Endothelial cell of umbilical vein (primary cell): Measurements from ENCODE around the gene TBX15. TPM values are rescaled to one million over a fixed set of nuclear protein-coding genes. Genes with fewer than 3 reads are reported as not detected.

Source experiments
- BruUV-seq: library from RNA; stranded (reverse); fragments of 400-500 nt; replicated peaks from 2 replicates; lab custom pipeline; 2021; lab: Mats Ljungman, UMichigan
- CTCF ChIA-PET: fragments of 300-600, 350-600 bp; sonication (Branson Sonifier 250); formaldehyde crosslinking; loops from one replicate; lab custom pipeline; 2021; ENCODE audit warnings: antibody characterized with exemption, inconsistent platforms; lab: Charles Lee
- POLR2A ChIA-PET: fragments of 300-600, 350-600 bp; sonication (Branson Sonifier 250); formaldehyde crosslinking; loops from one replicate; lab custom pipeline; 2021; ENCODE audit warnings: antibody characterized with exemption, inconsistent platforms; lab: Charles Lee
- DNase-seq: peaks from one replicate; pipeline ENCODE4 v3.0.0-alpha.2; 2011; ENCODE audit warnings: low read depth, low spot score
- FAIRE-seq: peaks from 2 replicates; lab custom pipeline; 2011; peaks lifted over from hg19 to GRCh38; lab: Jason Lieb, UNC
- H2AFZ ChIP-seq: 2 replicates; pipeline ENCODE4 v1.6.0; 2012; ENCODE audit warnings: low read depth, low read length, control low read depth, inconsistent platforms
- H3K27ac ChIP-seq: 2 replicates; pipeline ENCODE4 v1.5.1; 2011; ENCODE audit warnings: low read depth, mild to moderate bottlenecking, control low read depth, low read length, moderate library complexity; ENCODE audit not compliant: insufficient read depth
- H3K27me3 ChIP-seq, 2 experiments: 2 replicates each; pipeline versions ENCODE4 v1.6.0 to v1.6.1; 2011; ENCODE audit warnings: low read length in 2 of 2, mixed read lengths in 1 of 2; ENCODE audit not compliant: control insufficient read depth in 2 of 2, insufficient read depth in 2 of 2
- H3K36me3 ChIP-seq, 2 experiments: 2 replicates in 1 of 2; 3 replicates in 1 of 2; pipeline ENCODE4 v1.5.1; 2011; ENCODE audit warnings: low read length in 2 of 2, mild to moderate bottlenecking in 1 of 2, moderate library complexity in 1 of 2; ENCODE audit not compliant: control insufficient read depth in 2 of 2, insufficient read depth in 2 of 2; ENCODE audit errors: extremely low read depth in 1 of 2
- H3K4me1 ChIP-seq: 3 replicates; pipeline ENCODE4 v1.5.1; 2011; ENCODE audit warnings: mild to moderate bottlenecking, low read length; ENCODE audit not compliant: control insufficient read depth, insufficient read depth; ENCODE audit errors: extremely low read depth
- H3K4me2 ChIP-seq: 2 replicates; pipeline ENCODE4 v1.6.1; 2011; ENCODE audit warnings: low read length, control low read depth, mixed read lengths; ENCODE audit not compliant: insufficient read depth
- H3K4me3 ChIP-seq, 3 experiments: fragments of 200-600 bp in 1 of 3; sonication (generic), shearing (Covaris generic) in 1 of 3; replicated peaks in 1 of 3; 2 replicates each; pipeline ENCODE4 v1.5.1; 2011 to 2016; ENCODE audit warnings: control low read depth in 3 of 3, low read length in 3 of 3, mild to moderate bottlenecking in 2 of 3, inconsistent platforms in 1 of 3, low read depth in 1 of 3, moderate library complexity in 1 of 3; ENCODE audit not compliant: insufficient read depth in 1 of 3
- H3K79me2 ChIP-seq: 2 replicates; pipeline ENCODE4 v1.6.0; 2012; ENCODE audit warnings: low read length, inconsistent platforms; ENCODE audit not compliant: control insufficient read depth, insufficient read depth
- H3K9ac ChIP-seq: replicated peaks from 2 replicates; pipeline ENCODE3; 2011; ENCODE audit warnings: low read length, control low read depth; ENCODE audit not compliant: insufficient read depth; ENCODE audit errors: extremely low read depth
- H3K9me1 ChIP-seq: replicated peaks from 3 replicates; pipeline ENCODE4 v1.6.0; 2011; ENCODE audit warnings: mild to moderate bottlenecking, low read length; ENCODE audit not compliant: control insufficient read depth, insufficient read depth; ENCODE audit errors: extremely low read depth
- H3K9me3 ChIP-seq: replicated peaks from 2 replicates; pipeline ENCODE4 v1.5.1; 2012; ENCODE audit warnings: low read length, inconsistent platforms; ENCODE audit not compliant: control insufficient read depth, insufficient read depth
- H4K20me1 ChIP-seq: replicated peaks from 2 replicates; pipeline ENCODE3; 2011; ENCODE audit warnings: mild to moderate bottlenecking, low read length; ENCODE audit not compliant: control insufficient read depth, insufficient read depth; ENCODE audit errors: extremely low read depth
- EZH2 ChIP-seq: IDR thresholded peaks from 2 replicates; pipeline ENCODE4 v1.6.1; 2012; ENCODE audit warnings: borderline replicate concordance, low read depth, mild to moderate bottlenecking, moderate library complexity, low read length, inconsistent platforms; ENCODE audit not compliant: severe bottlenecking
- FOS ChIP-seq: IDR thresholded peaks from 2 replicates; pipeline ENCODE4 v1.6.1; 2011; ENCODE audit warnings: mild to moderate bottlenecking, low read length, moderate library complexity, borderline replicate concordance; ENCODE audit not compliant: insufficient read depth
- GATA2 ChIP-seq: IDR thresholded peaks from 2 replicates; pipeline ENCODE4 v1.7.0; 2011; ENCODE audit warnings: low read depth, mild to moderate bottlenecking, moderate library complexity, mixed read lengths, low read length; ENCODE audit not compliant: insufficient read length, insufficient read depth
- JUN ChIP-seq: IDR thresholded peaks from 2 replicates; pipeline ENCODE4 v1.6.1; 2011; ENCODE audit warnings: borderline replicate concordance, low read depth; ENCODE audit not compliant: insufficient read length, insufficient read depth
- MYC ChIP-seq: IDR thresholded peaks from one replicate; pipeline ENCODE4 v1.6.1; 2011; ENCODE audit warnings: mild to moderate bottlenecking, low read depth, low read length
- POLR2A ChIP-seq: IDR thresholded peaks from 2 replicates; pipeline ENCODE4 v1.6.1; 2012; ENCODE audit warnings: low read depth, mild to moderate bottlenecking, control low read depth, low read length
- POLR2AphosphoS5 ChIP-seq: IDR thresholded peaks from 2 replicates; pipeline ENCODE4 v1.6.1; 2012; ENCODE audit warnings: low read depth, mild to moderate bottlenecking, control low read depth, low read length, moderate library complexity; ENCODE audit not compliant: insufficient read depth
- dilution Hi-C: fragments of 300-500 bp; cut with MboI; formaldehyde crosslinking; loops from one replicate; pipeline ENCODE4 v1.15.0; 2019; ENCODE audit warnings: low sequenced_read_pairs; ENCODE audit not compliant: extremely low pct_ligation_motif_present
- intact Hi-C: fragments of 100-400 bp; cut with micrococcal nuclease; formaldehyde crosslinking; loops from one replicate; pipeline ENCODE4 v1.10.0; 2022
- polyA plus RNA-seq, 4 experiments: library from polyadenylated mRNA; depleted of rRNA in 3 of 4; stranded (reverse) in 3 of 4; unstranded in 1 of 4; fragments of >200 nt; gene quantifications; 2 replicates each; pipeline versions ENCODE4 v1.2.1 to v1.2.3, GENCODE V29; 2011 to 2012; ENCODE audit warnings: missing spikeins in 1 of 4
- total RNA-seq: library from RNA; stranded (reverse); gene quantifications from 2 replicates; pipeline ENCODE4 v1.2.3, GENCODE V29; 2021
- TF ChIP-seq, protein P1 (sequence below): IDR thresholded peaks from 2 replicates; pipeline ENCODE4 v1.6.1; 2011; ENCODE audit not compliant: insufficient read depth, insufficient read length
- TF ChIP-seq, protein P2 (sequence below), 2 donors: IDR thresholded peaks; 1 replicate in 1 of 2; 2 replicates in 1 of 2; pipeline ENCODE4 v1.5.1; 2011; ENCODE audit warnings: low read length in 2 of 2, mild to moderate bottlenecking in 2 of 2, moderate library complexity in 2 of 2, control low read depth in 1 of 2, inconsistent platforms in 1 of 2, low read depth in 1 of 2; ENCODE audit not compliant: insufficient read depth in 1 of 2; ENCODE audit errors: extremely low read depth in 1 of 2

TBX15 gene
- total and polyA plus RNA-seq, 2 donors (not counting 3 experiments of a cell fraction or from before 2014, with no cell fraction given), result 0.01 TPM; not detected in 1

DNA sequence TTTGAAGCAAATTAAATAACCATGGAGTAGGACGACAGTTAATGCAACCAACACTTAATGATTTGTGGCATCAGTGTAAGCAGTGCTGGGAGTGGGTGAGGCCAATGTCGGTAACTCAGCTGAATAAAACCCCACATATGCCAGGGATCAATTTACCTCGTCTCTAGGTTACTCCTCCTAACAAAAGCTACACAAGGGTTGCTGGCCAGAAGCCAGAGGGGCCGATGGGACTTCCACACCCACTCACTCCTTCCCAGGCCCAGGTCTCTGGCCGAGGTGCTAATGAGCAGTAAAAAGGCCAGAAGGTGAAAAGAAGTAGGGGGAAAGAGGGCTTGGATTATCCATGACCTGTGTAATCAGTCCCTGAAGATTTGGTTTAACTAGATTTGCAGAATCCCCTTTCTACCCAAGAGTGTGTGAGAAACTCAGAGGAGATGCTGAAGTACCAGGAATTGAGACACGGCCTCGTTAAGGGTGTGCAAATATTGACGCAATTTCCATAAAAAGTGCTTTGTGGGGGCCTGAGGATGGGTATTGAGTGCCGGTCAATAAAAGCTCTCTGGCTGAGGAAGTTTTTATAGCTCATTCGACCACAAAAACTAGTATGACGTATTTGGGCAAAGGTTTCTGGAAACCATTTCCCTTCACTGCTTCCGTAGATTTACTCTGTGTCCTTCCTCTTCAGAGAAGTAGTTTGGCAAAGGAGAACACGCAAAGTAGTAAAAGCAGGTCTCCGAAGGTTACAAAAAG, 145.5 kb downstream of the TBX15 start:
- no peaks in the 10 kb centered on the region for H4K20me1 ChIP-seq
- no peak overlapping the region for H2AFZ ChIP-seq
- peaks cover 2% of the 10 kb centered on the region for H3K9me3 ChIP-seq
- TF ChIP-seq, protein P1, sequence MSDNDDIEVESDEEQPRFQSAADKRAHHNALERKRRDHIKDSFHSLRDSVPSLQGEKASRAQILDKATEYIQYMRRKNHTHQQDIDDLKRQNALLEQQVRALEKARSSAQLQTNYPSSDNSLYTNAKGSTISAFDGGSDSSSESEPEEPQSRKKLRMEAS, result no peak
- TF ChIP-seq FOS (no peak), POLR2A (no peak), JUN (no peak)
- ChIA-PET CTCF (no interaction called here), POLR2A (no interaction called here)
- FAIRE-seq, result no peak
- BruUV-seq, result no TSS peak
- no peaks in the 10 kb centered on the region for H3K4me1 ChIP-seq
- no peaks in the 10 kb centered on the region for H3K27me3 ChIP-seq
- no peak overlapping the region for H3K27ac ChIP-seq
- no peak overlapping the region for H3K4me3 ChIP-seq
- no peaks in the 10 kb centered on the region for H3K36me3 ChIP-seq
- H3K79me2 ChIP-seq, result no peaks in the 10 kb centered on the region
- no peak overlapping the region for H3K4me2 ChIP-seq
- intact Hi-C loops, result no loop called here
- no peak overlapping the region for H3K9ac ChIP-seq
- dilution Hi-C loops, result no loop called here
- no peak for DNase-seq
- H3K9me1 ChIP-seq, result no peaks in the 10 kb centered on the region

DNA sequence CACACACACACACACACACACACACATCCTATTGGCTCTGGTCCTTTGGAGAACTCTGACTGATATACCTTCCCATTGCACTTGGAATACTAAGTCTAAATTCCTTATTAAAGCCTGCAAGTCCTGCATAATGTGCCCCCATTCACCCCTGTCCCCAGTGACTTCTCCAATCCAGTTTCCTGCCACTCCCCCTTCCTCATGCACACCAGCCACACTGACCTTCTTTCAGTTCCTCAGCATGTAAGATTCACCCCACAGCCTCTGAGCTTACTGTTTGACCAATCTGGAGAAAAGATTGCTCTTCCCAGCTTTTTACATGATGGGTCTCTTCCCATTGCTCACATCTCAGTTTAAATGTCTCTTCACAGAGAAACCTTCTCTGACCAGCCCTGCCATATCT, 146.6 kb downstream of the TBX15 start:
- Histone ChIP-seq H3K9ac (no peak overlapping the region), H2AFZ (no peak overlapping the region), H3K36me3 (no peaks in the 10 kb centered on the region), H3K27me3 (no peaks in the 10 kb centered on the region), H3K4me3 (no peak overlapping the region), H3K9me3 (peaks cover 2% of the 10 kb centered on the region), H3K27ac (no peak overlapping the region), H3K79me2 (no peaks in the 10 kb centered on the region), H3K9me1 (no peaks in the 10 kb centered on the region), H3K4me1 (no peaks in the 10 kb centered on the region), H4K20me1 (no peaks in the 10 kb centered on the region), H3K4me2 (no peak overlapping the region)
- no peak for TF ChIP-seq JUN
- TF ChIP-seq POLR2AphosphoS5, result no peak
- TF ChIP-seq GATA2, result no peak
- TF ChIP-seq POLR2A, result no peak
- no peak for TF ChIP-seq EZH2
- no peak for TF ChIP-seq FOS
- TF ChIP-seq, protein P1, result no peak
- TF ChIP-seq MYC, result no peak
- TF ChIP-seq, protein P2, sequence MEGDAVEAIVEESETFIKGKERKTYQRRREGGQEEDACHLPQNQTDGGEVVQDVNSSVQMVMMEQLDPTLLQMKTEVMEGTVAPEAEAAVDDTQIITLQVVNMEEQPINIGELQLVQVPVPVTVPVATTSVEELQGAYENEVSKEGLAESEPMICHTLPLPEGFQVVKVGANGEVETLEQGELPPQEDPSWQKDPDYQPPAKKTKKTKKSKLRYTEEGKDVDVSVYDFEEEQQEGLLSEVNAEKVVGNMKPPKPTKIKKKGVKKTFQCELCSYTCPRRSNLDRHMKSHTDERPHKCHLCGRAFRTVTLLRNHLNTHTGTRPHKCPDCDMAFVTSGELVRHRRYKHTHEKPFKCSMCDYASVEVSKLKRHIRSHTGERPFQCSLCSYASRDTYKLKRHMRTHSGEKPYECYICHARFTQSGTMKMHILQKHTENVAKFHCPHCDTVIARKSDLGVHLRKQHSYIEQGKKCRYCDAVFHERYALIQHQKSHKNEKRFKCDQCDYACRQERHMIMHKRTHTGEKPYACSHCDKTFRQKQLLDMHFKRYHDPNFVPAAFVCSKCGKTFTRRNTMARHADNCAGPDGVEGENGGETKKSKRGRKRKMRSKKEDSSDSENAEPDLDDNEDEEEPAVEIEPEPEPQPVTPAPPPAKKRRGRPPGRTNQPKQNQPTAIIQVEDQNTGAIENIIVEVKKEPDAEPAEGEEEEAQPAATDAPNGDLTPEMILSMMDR (IDR thresholded peaks at IDR 0.05; ENCODE audit: extremely low read depth in 1 of 2, insufficient read depth in 1 of 2, low read depth in 1 of 2, low read length in 2 of 2), result no peak
- DNase-seq (no peak), FAIRE-seq (no peak)
- intact Hi-C loops, result no loop called here
- no TSS peak for BruUV-seq
- CTCF ChIA-PET, result no interaction called here
- POLR2A ChIA-PET, result no interaction called here
- dilution Hi-C loops, result no loop called here
